NCI-H2227 (cell line): ENCODE data around the gene DAPK1.
"Not testable (repeated sequence)": the region's sequence is repeated elsewhere in the genome, so short reads cannot be mapped to it uniquely, and the experiment has no call there.

Source experiments
- DNase-seq: peaks from one replicate; lab custom pipeline; 2025; ENCODE audit not compliant: unreplicated experiment; lab: John Stamatoyannopoulos, UW

Gene DAPK1

DNA sequence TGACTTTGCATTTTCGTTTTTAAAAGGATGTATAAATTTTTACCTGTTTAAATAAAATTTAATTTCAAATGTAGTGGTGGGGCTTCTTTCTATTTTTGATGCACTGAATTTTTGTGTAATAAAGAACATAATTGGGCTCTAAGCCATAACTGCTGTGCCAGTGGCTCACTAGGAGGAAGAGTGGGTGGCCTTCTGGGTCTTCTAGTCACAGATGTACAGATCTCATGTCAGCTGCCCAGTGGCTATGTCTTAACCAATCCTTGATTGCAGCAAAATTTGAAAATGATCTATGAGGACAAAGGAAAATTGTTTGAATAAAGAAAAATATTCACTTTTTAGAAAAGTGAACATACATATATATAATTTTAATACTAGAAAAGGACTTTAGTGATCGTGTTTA, 233.7 kb downstream of the DAPK1 start:
- DNase-seq, result no peak

DNA sequence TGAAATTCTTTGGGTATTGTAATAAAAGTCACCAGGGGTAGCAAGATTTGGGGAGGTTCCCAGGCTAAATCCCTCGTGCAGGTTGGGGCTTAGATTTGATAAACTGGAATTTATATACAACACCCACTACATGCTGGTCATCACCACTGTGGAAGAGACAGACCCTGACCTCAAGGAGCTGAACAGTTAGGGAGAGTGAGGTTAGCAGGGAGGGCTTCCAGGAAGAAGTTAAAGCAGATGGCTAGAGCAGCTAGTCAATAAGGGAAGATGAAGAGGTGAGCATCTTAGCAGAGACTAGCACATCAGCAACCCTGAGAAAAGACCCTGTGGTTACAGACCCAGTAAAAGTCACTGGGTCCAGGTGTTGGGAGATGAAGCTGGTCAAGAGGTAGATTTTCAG, 234.7 kb downstream of the DAPK1 start:
- no peak for DNase-seq

DNA sequence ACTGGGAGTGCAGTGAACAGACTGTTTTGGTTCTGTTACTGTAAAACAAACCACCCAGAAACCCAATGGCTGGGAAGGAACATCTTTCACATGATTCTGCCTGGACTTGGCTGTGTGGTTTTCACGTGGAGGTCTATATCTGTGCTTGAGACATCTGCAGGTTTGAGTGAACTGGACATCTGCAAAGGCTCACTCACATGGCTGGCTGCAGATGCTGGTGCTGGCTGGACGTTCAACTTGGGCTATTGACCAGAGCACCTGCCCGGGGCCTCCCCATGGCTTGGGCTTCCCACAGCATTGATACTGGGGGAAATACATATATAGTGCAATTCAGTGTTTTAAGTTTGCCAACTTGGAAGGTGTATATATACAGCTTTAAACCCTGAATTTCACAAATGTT, 235.1 kb downstream of the DAPK1 start:
- no peak for DNase-seq

DNA sequence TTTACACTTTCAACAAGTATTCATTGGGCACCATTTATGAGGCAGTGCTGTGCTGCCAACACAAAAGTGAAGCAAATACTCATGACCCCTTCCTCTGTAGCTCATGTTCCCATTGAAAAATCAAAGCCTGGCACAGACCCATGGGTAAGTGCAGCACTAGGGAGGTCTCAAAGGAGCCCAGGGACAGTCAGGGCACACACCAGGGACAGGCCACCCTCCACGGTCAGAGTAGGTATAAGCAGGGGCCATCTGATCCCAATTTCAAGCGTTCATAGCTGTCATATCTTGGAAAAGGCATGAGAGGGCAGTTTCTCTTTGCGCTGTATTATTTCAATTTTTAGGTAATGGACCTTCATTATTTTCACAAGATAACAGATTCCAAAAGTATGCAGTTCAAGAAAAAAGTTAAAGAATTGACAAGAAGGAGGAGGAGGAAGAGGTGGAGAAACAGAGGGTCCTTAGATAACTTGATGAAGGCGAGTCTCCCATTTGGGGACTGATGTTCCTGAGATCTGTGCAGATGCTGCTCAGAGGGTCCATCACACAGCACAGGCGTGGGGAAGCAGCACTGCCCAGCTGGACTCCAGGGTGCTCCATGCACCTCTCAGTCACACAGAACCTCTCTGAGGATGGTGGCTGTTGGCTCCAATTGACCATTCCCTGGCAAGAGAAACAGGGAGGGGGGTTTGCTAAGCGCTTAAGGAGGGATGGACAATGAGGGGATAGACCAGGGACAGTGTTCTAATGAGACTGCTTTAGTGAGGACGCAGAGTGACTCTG, 235.8 kb downstream of the DAPK1 start:
- no peak for DNase-seq

- no peak for DNase-seq
These were observed 236.4 kb downstream of the DAPK1 start for GRCh38 chr9:87734106-87734505.

GRCh38 chr9:87739546-87739945, 241.9 kb downstream of the DAPK1 start:
- DNase-seq, result no peak

DNA sequence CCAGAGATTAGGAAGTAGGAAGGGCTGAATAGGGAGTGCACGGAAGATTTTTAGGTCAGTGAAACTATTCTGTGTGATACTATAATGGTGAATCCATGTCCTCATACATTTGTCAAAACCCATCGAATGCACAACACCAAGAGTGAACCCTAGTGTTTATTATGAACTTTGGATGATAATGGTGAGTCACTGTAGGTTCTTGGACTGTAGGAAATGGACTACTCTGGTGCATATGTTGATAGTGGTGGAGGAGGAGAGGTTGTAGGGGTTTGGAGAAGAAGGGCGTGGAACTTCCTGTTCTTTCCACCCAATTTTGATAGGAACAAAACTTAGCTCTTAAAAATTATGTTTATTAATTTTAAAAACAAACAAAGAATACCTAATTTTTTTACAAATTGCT, 242.5 kb downstream of the DAPK1 start:
- no peak for DNase-seq

DNA sequence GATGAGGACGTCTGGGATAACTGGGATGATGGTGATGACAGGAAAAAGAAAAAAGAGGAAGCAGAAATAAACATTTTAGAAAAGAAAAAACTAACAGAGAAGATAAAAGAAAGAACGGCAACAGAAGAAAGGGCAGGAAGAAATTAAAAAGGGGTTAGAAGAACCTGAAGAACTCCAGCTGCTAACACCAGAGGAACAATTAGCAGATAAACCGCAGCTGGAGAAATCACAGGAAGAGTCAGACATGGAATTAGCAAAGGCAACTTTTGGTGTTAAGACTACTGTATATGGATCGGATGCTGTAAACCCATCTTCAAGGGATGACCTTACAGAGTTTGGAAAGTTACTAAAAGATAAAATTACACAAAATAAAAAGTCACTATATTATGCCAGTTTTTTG, 243.7 kb downstream of the DAPK1 start:
- no peak for DNase-seq

- DNase-seq, result no peak
These were observed 244.2 kb downstream of the DAPK1 start for GRCh38 chr9:87741891-87742290.

DNA sequence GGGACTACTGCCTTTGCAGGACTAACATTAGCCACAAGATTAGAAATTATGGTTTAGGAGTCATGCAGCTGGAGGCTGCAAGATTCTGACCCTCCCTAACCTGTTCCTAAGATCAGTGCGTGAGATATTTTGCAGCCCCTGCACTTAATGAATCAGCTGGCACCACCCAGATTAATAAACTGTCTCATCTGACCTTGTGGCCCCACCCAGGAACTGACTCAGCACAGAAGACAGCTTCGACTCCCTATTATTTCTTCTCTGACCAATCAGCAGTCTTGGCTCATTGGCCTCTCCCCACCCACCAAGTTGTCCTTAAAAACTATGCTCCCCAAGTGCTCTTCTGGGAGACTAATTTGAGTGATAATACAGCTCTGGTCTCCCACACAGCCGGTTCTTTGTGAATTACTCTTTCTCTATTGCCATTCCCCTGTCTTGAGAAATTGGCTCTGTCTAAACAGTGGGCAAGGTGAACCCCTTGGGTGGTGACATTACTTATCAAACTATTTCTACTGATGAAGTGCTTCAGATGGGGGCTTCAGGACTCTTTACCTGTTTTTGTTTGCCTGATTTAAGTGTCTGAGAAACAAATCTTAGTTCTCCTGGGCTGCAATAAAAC, 245.3 kb downstream of the DAPK1 start:
- no peak for DNase-seq

- DNase-seq, result not testable (repeated sequence)
These were observed 246.6 kb downstream of the DAPK1 start for GRCh38 chr9:87744247-87744646.

- DNase-seq, result no peak
These were observed 248.5 kb downstream of the DAPK1 start for GRCh38 chr9:87746186-87746585.

DNA sequence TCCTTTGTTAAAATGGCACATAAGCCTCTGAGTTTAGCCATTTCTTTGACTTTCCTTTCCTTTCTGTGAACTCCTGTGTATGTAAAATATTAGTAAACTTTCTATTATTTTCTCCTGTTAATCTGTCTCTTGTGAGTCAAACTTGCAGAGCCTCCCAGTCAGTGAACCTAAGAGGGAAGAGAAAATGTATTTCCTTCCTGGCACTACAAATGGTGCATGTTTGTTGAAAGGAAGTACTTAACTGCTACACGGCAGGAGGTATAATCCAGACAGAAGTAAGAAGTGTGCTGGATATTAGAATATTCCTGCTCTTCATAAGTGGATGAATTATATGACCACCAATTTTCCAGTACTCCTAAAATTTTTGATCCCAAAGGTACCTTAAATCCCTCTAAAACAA, 251.2 kb downstream of the DAPK1 start:
- DNase-seq, result no peak

- DNase-seq, result no peak
These were observed 251.8 kb downstream of the DAPK1 start for GRCh38 chr9:87749335-87750035.

DNA sequence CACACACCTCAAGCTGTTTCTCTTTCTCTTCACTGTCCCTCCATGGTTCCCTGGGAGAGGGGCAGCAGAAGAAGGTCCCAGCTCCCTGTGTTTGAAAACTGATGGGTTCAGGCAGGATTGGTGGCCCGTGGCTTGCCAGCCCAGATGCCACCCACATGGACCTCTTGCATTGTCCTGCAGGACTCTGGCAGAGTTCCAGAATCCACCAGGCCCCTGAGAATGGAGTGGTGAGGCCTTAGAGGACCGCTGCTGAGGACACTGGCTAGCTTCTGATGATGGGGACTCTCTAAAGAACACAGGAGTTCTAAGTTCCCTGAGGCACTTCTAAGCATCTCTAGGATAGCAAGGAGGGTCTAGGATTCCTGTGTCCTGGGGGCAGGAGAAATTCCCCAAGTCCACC, 253.1 kb downstream of the DAPK1 start:
- DNase-seq, result no peak

GRCh38 chr9:87751423-87751822, 253.8 kb downstream of the DAPK1 start:
- no peak for DNase-seq

DNA sequence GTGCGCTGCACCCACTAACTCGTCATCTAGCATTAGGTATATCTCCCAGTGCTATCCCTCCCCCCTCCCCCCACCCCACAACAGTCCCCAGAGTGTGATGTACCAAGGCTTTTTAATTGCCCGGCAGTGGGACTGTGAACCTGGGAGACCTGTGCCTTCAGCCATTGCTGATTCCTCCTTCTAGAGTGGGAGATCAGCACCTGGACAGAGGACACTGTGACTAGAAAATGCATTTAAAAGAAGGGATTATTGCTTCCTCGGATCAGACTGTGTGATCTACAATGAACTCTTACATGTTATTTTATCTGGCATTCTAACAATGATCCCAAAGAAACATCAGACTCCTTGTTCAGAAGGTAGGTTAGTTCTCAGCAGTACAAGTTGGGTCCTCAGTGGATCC, 254.2 kb downstream of the DAPK1 start:
- DNase-seq, result no peak

GRCh38 chr9:87753313-87753712, 255.6 kb downstream of the DAPK1 start:
- no peak for DNase-seq
